HEK293 (cell line): ENCODE measurements around the gene CLASP2.

Experiments
- CTCF ChIA-PET: fragments of 350-600 bp; formaldehyde crosslinking; extraction: SDS; loops from one replicate; lab custom pipeline; 2021; ENCODE audit warnings: antibody characterized with exemption; lab: Yijun Ruan, JAX
- POLR2A ChIA-PET: fragments of 300-600 bp; formaldehyde crosslinking; extraction: SDS; loops from one replicate; lab custom pipeline; 2020; ENCODE audit warnings: antibody characterized with exemption, inconsistent platforms; lab: Yijun Ruan, JAX
- H3K27ac ChIP-seq: fragments of 200-500 bp; sonication (Bioruptor generic); 2 replicates; pipeline ENCODE4 v1.5.1; 2014; ENCODE audit warnings: low read depth, low read length, control low read depth, inconsistent platforms; ENCODE audit errors: extremely low read depth
- H3K36me3 ChIP-seq, 2 experiments: fragments of 200-500 bp in 1 of 2; sonication (Bioruptor generic) in 1 of 2; 1 replicate in 1 of 2; 2 replicates in 1 of 2; pipeline ENCODE4 v1.5.1; 2014 to 2017; ENCODE audit warnings: inconsistent platforms in 2 of 2, low read length in 2 of 2; ENCODE audit not compliant: control insufficient read depth in 2 of 2, insufficient read depth in 1 of 2
- H3K4me1 ChIP-seq: fragments of 200-500 bp; sonication (Bioruptor generic); 2 replicates; pipeline ENCODE4 v1.5.1; 2014; ENCODE audit warnings: mild to moderate bottlenecking, low read length, inconsistent platforms; ENCODE audit not compliant: control insufficient read depth, insufficient read depth
- H3K4me3 ChIP-seq: 2 replicates; pipeline ENCODE4 v1.5.1; 2011; ENCODE audit warnings: low read depth, mild to moderate bottlenecking, control low read depth, low read length, moderate library complexity
- H3K9me3 ChIP-seq: fragments of 200-500 bp; sonication (Bioruptor generic); 2 replicates; pipeline ENCODE4 v1.5.1; 2014; ENCODE audit warnings: low read depth, low read length, inconsistent platforms; ENCODE audit not compliant: control insufficient read depth, insufficient read depth
- MEIS1 ChIP-seq: sonication (generic); formaldehyde crosslinking; IDR thresholded peaks from 2 replicates; pipeline ENCODE4 v1.8.1; 2022; ENCODE audit warnings: missing genetic modification reagents, mild to moderate bottlenecking, borderline replicate concordance
- OSR2 ChIP-seq: fragments of 450-650 bp; formaldehyde crosslinking; IDR thresholded peaks from 2 replicates; pipeline ENCODE4 v1.5.1; 2016; ENCODE audit warnings: missing biosample characterization, missing genetic modification characterization
- REPIN1 ChIP-seq: fragments of 450-650 bp; formaldehyde crosslinking; IDR thresholded peaks from 2 replicates; pipeline ENCODE4 v1.5.1; 2017; ENCODE audit warnings: missing biosample characterization, missing genetic modification characterization, low read depth
- SP7 ChIP-seq: fragments of 450-650 bp; formaldehyde crosslinking; IDR thresholded peaks from 2 replicates; pipeline ENCODE4 v1.5.1; 2016; ENCODE audit warnings: missing biosample characterization, missing genetic modification characterization
- ZBTB26 ChIP-seq: fragments of 450-650 bp; formaldehyde crosslinking; optimal IDR thresholded peaks from 2 replicates; pipeline ENCODE3; 2016; ENCODE audit warnings: missing biosample characterization, mild to moderate bottlenecking, missing genetic modification characterization
- ZEB2 ChIP-seq: fragments of 450-650 bp; formaldehyde crosslinking; IDR thresholded peaks from 2 replicates; pipeline ENCODE4 v1.5.1; 2016; ENCODE audit warnings: missing biosample characterization, missing genetic modification characterization
- ZFP3 ChIP-seq: fragments of 450-650 bp; formaldehyde crosslinking; IDR thresholded peaks from 2 replicates; pipeline ENCODE4 v1.5.1; 2016; ENCODE audit warnings: low read depth, missing biosample characterization, missing genetic modification characterization
- ZNF10 ChIP-seq: fragments of 450-650 bp; formaldehyde crosslinking; IDR thresholded peaks from 2 replicates; pipeline ENCODE4 v1.5.1; 2017; ENCODE audit warnings: missing biosample characterization, missing genetic modification characterization
- ZNF157 ChIP-seq: fragments of 450-650 bp; formaldehyde crosslinking; IDR thresholded peaks from 2 replicates; pipeline ENCODE4 v1.5.1; 2016; ENCODE audit warnings: missing biosample characterization, missing genetic modification characterization
- ZNF169 ChIP-seq: fragments of 450-650 bp; formaldehyde crosslinking; IDR thresholded peaks from 2 replicates; pipeline ENCODE4 v1.5.1; 2016; ENCODE audit warnings: missing biosample characterization, missing genetic modification characterization
- ZNF175 ChIP-seq: fragments of 450-650 bp; formaldehyde crosslinking; IDR thresholded peaks from 2 replicates; pipeline ENCODE4 v1.5.1; 2016; ENCODE audit warnings: missing biosample characterization, missing genetic modification characterization
- ZNF23 ChIP-seq: fragments of 450-650 bp; formaldehyde crosslinking; IDR thresholded peaks from 2 replicates; pipeline ENCODE4 v1.5.1; 2016; ENCODE audit warnings: missing biosample characterization, missing genetic modification characterization, borderline replicate concordance
- ZNF335 ChIP-seq: fragments of 450-650 bp; formaldehyde crosslinking; conservative IDR thresholded peaks from 2 replicates; pipeline ENCODE4 v1.5.1; 2016; ENCODE audit warnings: missing biosample characterization, missing genetic modification characterization
- ZNF362 ChIP-seq: fragments of 450-650 bp; formaldehyde crosslinking; IDR thresholded peaks from 2 replicates; pipeline ENCODE4 v1.5.1; 2016; ENCODE audit warnings: missing biosample characterization, missing genetic modification characterization
- ZNF37A ChIP-seq: fragments of 450-650 bp; IDR thresholded peaks from 2 replicates; pipeline ENCODE4 v1.5.1; 2018; ENCODE audit warnings: missing biosample characterization, missing genetic modification characterization
- ZNF558 ChIP-seq: fragments of 450-650 bp; formaldehyde crosslinking; IDR thresholded peaks from 2 replicates; pipeline ENCODE4 v1.5.1; 2016; ENCODE audit warnings: missing biosample characterization, missing genetic modification characterization
- ZNF623 ChIP-seq: fragments of 450-650 bp; formaldehyde crosslinking; IDR thresholded peaks from 2 replicates; pipeline ENCODE4 v1.5.1; 2016; ENCODE audit warnings: missing biosample characterization, missing genetic modification characterization
- ZNF664 ChIP-seq: fragments of 450-650 bp; formaldehyde crosslinking; IDR thresholded peaks from 2 replicates; pipeline ENCODE4 v1.5.1; 2016; ENCODE audit warnings: missing biosample characterization, missing genetic modification characterization
- ZNF670 ChIP-seq: fragments of 450-650 bp; formaldehyde crosslinking; IDR thresholded peaks from 2 replicates; pipeline ENCODE4 v1.5.1; 2016; ENCODE audit warnings: missing biosample characterization, missing genetic modification characterization, low read depth
- ZNF677 ChIP-seq: fragments of 450-650 bp; IDR thresholded peaks from 2 replicates; pipeline ENCODE4 v1.5.0; 2018; ENCODE audit warnings: missing biosample characterization, mild to moderate bottlenecking, missing genetic modification characterization, moderate library complexity
- ZNF747 ChIP-seq: fragments of 450-650 bp; formaldehyde crosslinking; IDR thresholded peaks from 2 replicates; pipeline ENCODE4 v1.5.1; 2016; ENCODE audit warnings: missing biosample characterization, missing genetic modification characterization
- ZNF843 ChIP-seq: fragments of 450-650 bp; formaldehyde crosslinking; IDR thresholded peaks from 2 replicates; pipeline ENCODE4 v1.5.1; 2016; ENCODE audit warnings: missing biosample characterization, missing genetic modification characterization
- ZSCAN30 ChIP-seq: fragments of 450-650 bp; IDR thresholded peaks from 2 replicates; pipeline ENCODE4 v1.5.1; 2018; ENCODE audit warnings: missing biosample characterization, mild to moderate bottlenecking, missing genetic modification characterization, moderate library complexity
- ZSCAN4 ChIP-seq: fragments of 450-650 bp; formaldehyde crosslinking; IDR thresholded peaks from 2 replicates; pipeline ENCODE4 v1.5.1; 2017; ENCODE audit warnings: missing biosample characterization, missing genetic modification characterization

Gene CLASP2

GRCh38 chr3:33724256-33724655 lies 6.2 kb upstream of the CLASP2 start (continued):
- TF ChIP-seq ZNF623 (tag by site-specific recombination) = no peak

GRCh38 chr3:33722626-33723370 lies 4.7 kb upstream of the CLASP2 start:
- Histone ChIP-seq H3K9me3 (no peaks in the 10 kb centered on the region), H3K36me3 (no peaks in the 10 kb centered on the region), H3K4me3 (no peak overlapping the region), H3K27ac (no peak overlapping the region), H3K4me1 (no peaks in the 10 kb centered on the region)
- POLR2A ChIA-PET = no interaction called here
- TF ChIP-seq ZFP3 (no peak), ZNF10 (no peak), ZNF37A (tag by site-specific recombination) (no peak), ZNF169 (tag by site-specific recombination) (no peak), ZNF664 (tag by site-specific recombination) (no peak), ZSCAN4 (tag by site-specific recombination) (no peak), SP7 (tag by site-specific recombination) (no peak), ZNF747 (no peak), OSR2 (tag by site-specific recombination) (no peak)
- CTCF ChIA-PET = interaction anchor here (0.7 to 0.8 kb wide), 2 partner anchors 25 to 1471 kb away, joined by 3 read pairs; no protein-coding TSS in a partner anchor

GRCh38 chr3:33722191-33722590 lies 4.1 kb upstream of the CLASP2 start:
- H3K4me1 ChIP-seq = no peaks in the 10 kb centered on the region
- H3K27ac ChIP-seq = no peak overlapping the region
- CTCF ChIA-PET = interaction anchor here (0.8 kb wide), 1 partner anchor 24 kb away, joined by 3 read pairs; no protein-coding TSS in a partner anchor
- TF ChIP-seq MEIS1 (no peak), ZSCAN30 (tag by site-specific recombination) (no peak), REPIN1 (tag by site-specific recombination) (no peak), ZBTB26 (tag by site-specific recombination) (no peak), ZNF175 (tag by site-specific recombination) (no peak), ZNF677 (tag by site-specific recombination) (no peak), ZEB2 (tag by site-specific recombination) (no peak), ZNF670 (tag by site-specific recombination) (no peak), ZNF843 (tag by site-specific recombination) (no peak), ZNF623 (tag by site-specific recombination) (no peak)
- TF ChIP-seq, all 188 proteins: peak for 0
- Histone ChIP-seq H3K4me3 (no peak overlapping the region), H3K36me3 (no peaks in the 10 kb centered on the region), H3K9me3 (no peaks in the 10 kb centered on the region)
- POLR2A ChIA-PET = no interaction called here

GRCh38 chr3:33718595-33718907 lies 497 bp upstream of the CLASP2 start:
- TF ChIP-seq ZNF335 = peak; percentile 57
- TF ChIP-seq REPIN1 (tag by site-specific recombination) = no peak
- 0 out of 2 replicates have a peak, but pooled peaks have one; percentile 2 for TF ChIP-seq ZNF362 (tag by site-specific recombination)
- no peak for TF ChIP-seq ZNF558 (tag by site-specific recombination)
- TF ChIP-seq ZNF157 (tag by site-specific recombination) = no peak
- TF ChIP-seq ZNF23 (tag by site-specific recombination) = no peak
- H3K27ac ChIP-seq = 0 out of 2 replicates have a peak overlapping the region, but pooled peaks have one; percentile 82
- H3K4me3 ChIP-seq = peak overlapping the region; percentile 93
- no peaks in the 10 kb centered on the region for H3K4me1 ChIP-seq
- H3K9me3 ChIP-seq = no peaks in the 10 kb centered on the region
- ChIA-PET POLR2A (no interaction called here), CTCF (no interaction called here)
- peaks cover 0 to 3% of the 10 kb centered on the region in 2 experiments; a peak in 1 of 3 replicates for H3K36me3 ChIP-seq
